HEK293 (cell line): ENCODE data around the gene CAPN8.

Experiments
- CTCF ChIA-PET: fragments of 350-600 bp; formaldehyde crosslinking; extraction: SDS; loops from one replicate; lab custom pipeline; 2021; ENCODE audit warnings: antibody characterized with exemption; lab: Yijun Ruan, JAX
- POLR2A ChIA-PET: fragments of 300-600 bp; formaldehyde crosslinking; extraction: SDS; loops from one replicate; lab custom pipeline; 2020; ENCODE audit warnings: antibody characterized with exemption, inconsistent platforms; lab: Yijun Ruan, JAX
- H3K27ac ChIP-seq: fragments of 200-500 bp; sonication (Bioruptor generic); 2 replicates; pipeline ENCODE4 v1.5.1; 2014; ENCODE audit warnings: low read depth, low read length, control low read depth, inconsistent platforms; ENCODE audit errors: extremely low read depth
- H3K36me3 ChIP-seq, 2 experiments: fragments of 200-500 bp in 1 of 2; sonication (Bioruptor generic) in 1 of 2; 1 replicate in 1 of 2; 2 replicates in 1 of 2; pipeline ENCODE4 v1.5.1; 2014 to 2017; ENCODE audit warnings: inconsistent platforms in 2 of 2, low read length in 2 of 2; ENCODE audit not compliant: control insufficient read depth in 2 of 2, insufficient read depth in 1 of 2
- H3K4me1 ChIP-seq: fragments of 200-500 bp; sonication (Bioruptor generic); 2 replicates; pipeline ENCODE4 v1.5.1; 2014; ENCODE audit warnings: mild to moderate bottlenecking, low read length, inconsistent platforms; ENCODE audit not compliant: control insufficient read depth, insufficient read depth
- H3K4me3 ChIP-seq: 2 replicates; pipeline ENCODE4 v1.5.1; 2011; ENCODE audit warnings: low read depth, mild to moderate bottlenecking, control low read depth, low read length, moderate library complexity
- H3K9me3 ChIP-seq: fragments of 200-500 bp; sonication (Bioruptor generic); 2 replicates; pipeline ENCODE4 v1.5.1; 2014; ENCODE audit warnings: low read depth, low read length, inconsistent platforms; ENCODE audit not compliant: control insufficient read depth, insufficient read depth
- CTCF ChIP-seq: fragments of 450-650 bp; formaldehyde crosslinking; IDR thresholded peaks from 2 replicates; pipeline ENCODE4 v1.5.1; 2016; ENCODE audit warnings: missing biosample characterization, missing genetic modification characterization
- GLIS2 ChIP-seq: fragments of 450-650 bp; formaldehyde crosslinking; IDR thresholded peaks from 2 replicates; pipeline ENCODE4 v1.5.1; 2016; ENCODE audit warnings: missing biosample characterization, missing genetic modification characterization
- SP2 ChIP-seq: fragments of 450-650 bp; formaldehyde crosslinking; IDR thresholded peaks from 2 replicates; pipeline ENCODE4 v1.5.1; 2016; ENCODE audit warnings: missing biosample characterization, missing genetic modification characterization
- ZFHX2 ChIP-seq: fragments of 450-650 bp; formaldehyde crosslinking; conservative IDR thresholded peaks from 2 replicates; pipeline ENCODE4 v1.5.1; 2016; ENCODE audit warnings: missing biosample characterization, missing genetic modification characterization
- ZNF18 ChIP-seq: fragments of 450-650 bp; formaldehyde crosslinking; IDR thresholded peaks from 2 replicates; pipeline ENCODE4 v1.5.1; 2016; ENCODE audit warnings: missing biosample characterization, missing genetic modification characterization
- ZNF211 ChIP-seq: fragments of 450-650 bp; formaldehyde crosslinking; IDR thresholded peaks from 2 replicates; pipeline ENCODE4 v1.5.1; 2016; ENCODE audit warnings: low read depth, missing biosample characterization, missing genetic modification characterization
- ZNF311 ChIP-seq: fragments of 450-650 bp; formaldehyde crosslinking; IDR thresholded peaks from 2 replicates; pipeline ENCODE4 v1.5.1; 2017; ENCODE audit warnings: missing biosample characterization, missing genetic modification characterization, borderline replicate concordance
- ZNF48 ChIP-seq: fragments of 450-650 bp; formaldehyde crosslinking; IDR thresholded peaks from 2 replicates; pipeline ENCODE4 v1.5.1; 2016; ENCODE audit warnings: missing biosample characterization, missing genetic modification characterization
- ZNF555 ChIP-seq: fragments of 450-650 bp; formaldehyde crosslinking; conservative IDR thresholded peaks from 2 replicates; pipeline ENCODE4 v1.5.1; 2017; ENCODE audit warnings: missing biosample characterization, mild to moderate bottlenecking, missing genetic modification characterization, inconsistent platforms
- ZNF558 ChIP-seq: fragments of 450-650 bp; formaldehyde crosslinking; IDR thresholded peaks from 2 replicates; pipeline ENCODE4 v1.5.1; 2016; ENCODE audit warnings: missing biosample characterization, missing genetic modification characterization
- ZNF624 ChIP-seq: fragments of 450-650 bp; formaldehyde crosslinking; IDR thresholded peaks from 2 replicates; pipeline ENCODE4 v1.5.1; 2017; ENCODE audit warnings: missing biosample characterization, missing genetic modification characterization
- ZNF660 ChIP-seq: fragments of 450-650 bp; IDR thresholded peaks from 2 replicates; pipeline ENCODE4 v1.5.1; 2018; ENCODE audit warnings: missing biosample characterization, mild to moderate bottlenecking, missing genetic modification characterization
- ZNF664 ChIP-seq: fragments of 450-650 bp; formaldehyde crosslinking; IDR thresholded peaks from 2 replicates; pipeline ENCODE4 v1.5.1; 2016; ENCODE audit warnings: missing biosample characterization, missing genetic modification characterization
- ZNF701 ChIP-seq: fragments of 450-650 bp; formaldehyde crosslinking; IDR thresholded peaks from 2 replicates; pipeline ENCODE4 v1.5.1; 2016; ENCODE audit warnings: missing biosample characterization, missing genetic modification characterization
- ZNF792 ChIP-seq: fragments of 450-650 bp; formaldehyde crosslinking; IDR thresholded peaks from 2 replicates; pipeline ENCODE4 v1.5.1; 2016; ENCODE audit warnings: missing biosample characterization, missing genetic modification characterization
- ZNF837 ChIP-seq: fragments of 450-650 bp; formaldehyde crosslinking; IDR thresholded peaks from 2 replicates; pipeline ENCODE4 v1.5.1; 2016; ENCODE audit warnings: missing biosample characterization, missing genetic modification characterization
- ZSCAN30 ChIP-seq: fragments of 450-650 bp; IDR thresholded peaks from 2 replicates; pipeline ENCODE4 v1.5.1; 2018; ENCODE audit warnings: missing biosample characterization, mild to moderate bottlenecking, missing genetic modification characterization, moderate library complexity
- TF ChIP-seq, protein P1 (sequence below): fragments of 450-650 bp; formaldehyde crosslinking; conservative IDR thresholded peaks from 2 replicates; pipeline ENCODE4 v1.5.1; 2016; ENCODE audit warnings: low read depth, missing biosample characterization, missing genetic modification characterization
- TF ChIP-seq, protein P2 (sequence below): fragments of 450-650 bp; formaldehyde crosslinking; IDR thresholded peaks from 2 replicates; pipeline ENCODE4 v1.5.1; 2017; ENCODE audit warnings: missing biosample characterization, missing genetic modification characterization

The CAPN8 gene

DNA sequence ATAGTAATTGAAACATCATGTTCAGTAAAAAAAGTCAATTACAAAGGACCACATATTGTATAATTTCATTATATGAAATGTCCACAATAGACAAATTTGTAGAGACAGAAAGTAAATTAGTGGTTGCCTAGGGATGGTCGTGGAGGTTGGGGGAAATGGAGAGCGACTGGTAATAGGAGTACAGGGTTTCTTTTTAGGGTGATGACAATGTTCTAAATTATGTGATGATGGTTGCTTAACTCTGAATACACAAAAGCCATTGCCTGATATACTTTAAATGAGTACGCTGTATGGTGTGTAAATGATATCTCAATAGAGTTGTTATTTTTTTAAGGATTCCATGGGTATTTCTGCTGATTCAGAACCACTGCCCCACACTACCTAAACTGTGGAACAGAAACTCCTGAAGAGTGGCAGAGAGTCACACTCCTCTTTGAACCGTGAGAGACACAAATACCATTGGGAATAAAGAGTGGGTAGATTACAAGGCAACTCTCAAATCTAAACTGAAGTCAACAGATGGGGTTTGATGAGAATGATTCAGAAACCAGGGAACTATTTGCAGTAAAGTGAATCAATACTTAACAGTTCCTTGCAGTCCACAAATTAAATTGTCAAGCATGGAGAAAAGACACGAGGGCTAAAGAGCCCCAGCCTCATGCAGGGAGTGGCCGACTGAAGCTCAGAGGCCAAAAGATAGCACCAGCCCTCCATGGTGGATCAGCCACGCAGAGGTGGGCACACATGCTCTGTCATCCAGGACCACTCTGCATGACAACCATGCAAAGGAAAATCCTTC is 118.0 kb downstream of the CAPN8 start:
- TF ChIP-seq ZNF211 (no peak), ZNF660 (0 out of 2 replicates have a peak, but pooled peaks have one; percentile 58), ZFHX2 (tag by site-specific recombination) (no peak), ZNF311 (no peak), GLIS2 (tag by site-specific recombination) (no peak)
- TF ChIP-seq, protein P1, sequence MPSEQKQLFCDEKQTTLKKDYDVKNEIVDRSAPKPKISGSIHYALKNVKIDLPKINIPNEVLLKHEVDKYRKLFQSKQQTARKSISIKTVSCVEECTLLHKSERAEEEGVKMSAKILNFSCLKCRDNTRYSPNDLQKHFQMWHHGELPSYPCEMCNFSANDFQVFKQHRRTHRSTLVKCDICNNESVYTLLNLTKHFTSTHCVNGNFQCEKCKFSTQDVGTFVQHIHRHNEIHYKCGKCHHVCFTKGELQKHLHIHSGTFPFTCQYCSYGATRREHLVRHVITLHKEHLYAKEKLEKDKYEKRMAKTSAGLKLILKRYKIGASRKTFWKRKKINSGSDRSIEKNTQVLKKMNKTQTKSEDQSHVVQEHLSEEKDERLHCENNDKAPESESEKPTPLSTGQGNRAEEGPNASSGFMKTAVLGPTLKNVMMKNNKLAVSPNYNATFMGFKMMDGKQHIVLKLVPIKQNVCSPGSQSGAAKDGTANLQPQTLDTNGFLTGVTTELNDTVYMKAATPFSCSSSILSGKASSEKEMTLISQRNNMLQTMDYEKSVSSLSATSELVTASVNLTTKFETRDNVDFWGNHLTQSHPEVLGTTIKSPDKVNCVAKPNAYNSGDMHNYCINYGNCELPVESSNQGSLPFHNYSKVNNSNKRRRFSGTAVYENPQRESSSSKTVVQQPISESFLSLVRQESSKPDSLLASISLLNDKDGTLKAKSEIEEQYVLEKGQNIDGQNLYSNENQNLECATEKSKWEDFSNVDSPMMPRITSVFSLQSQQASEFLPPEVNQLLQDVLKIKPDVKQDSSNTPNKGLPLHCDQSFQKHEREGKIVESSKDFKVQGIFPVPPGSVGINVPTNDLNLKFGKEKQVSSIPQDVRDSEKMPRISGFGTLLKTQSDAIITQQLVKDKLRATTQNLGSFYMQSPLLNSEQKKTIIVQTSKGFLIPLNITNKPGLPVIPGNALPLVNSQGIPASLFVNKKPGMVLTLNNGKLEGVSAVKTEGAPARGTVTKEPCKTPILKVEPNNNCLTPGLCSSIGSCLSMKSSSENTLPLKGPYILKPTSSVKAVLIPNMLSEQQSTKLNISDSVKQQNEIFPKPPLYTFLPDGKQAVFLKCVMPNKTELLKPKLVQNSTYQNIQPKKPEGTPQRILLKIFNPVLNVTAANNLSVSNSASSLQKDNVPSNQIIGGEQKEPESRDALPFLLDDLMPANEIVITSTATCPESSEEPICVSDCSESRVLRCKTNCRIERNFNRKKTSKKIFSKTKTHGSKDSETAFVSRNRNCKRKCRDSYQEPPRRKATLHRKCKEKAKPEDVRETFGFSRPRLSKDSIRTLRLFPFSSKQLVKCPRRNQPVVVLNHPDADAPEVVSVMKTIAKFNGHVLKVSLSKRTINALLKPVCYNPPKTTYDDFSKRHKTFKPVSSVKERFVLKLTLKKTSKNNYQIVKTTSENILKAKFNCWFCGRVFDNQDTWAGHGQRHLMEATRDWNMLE (tag by site-specific recombination), result no peak
- POLR2A ChIA-PET, result no interaction called here
- no peak overlapping the region for H3K27ac ChIP-seq
- no peaks in the 10 kb centered on the region for H3K36me3 ChIP-seq
- CTCF ChIA-PET, result interaction anchor here (0.6 to 1.4 kb wide), 3 partner anchors 10 to 81 kb away, joined by 4 to 6 read pairs (median 5); no protein-coding TSS in a partner anchor
- H3K9me3 ChIP-seq, result no peaks in the 10 kb centered on the region
- H3K4me3 ChIP-seq, result no peak overlapping the region
- H3K4me1 ChIP-seq, result peaks cover 9% of the 10 kb centered on the region

GRCh38 chr1:223545343-223545742 is 120.2 kb downstream of the CAPN8 start:
- Histone ChIP-seq H3K4me1 (peaks cover 4% of the 10 kb centered on the region), H3K27ac (no peak overlapping the region), H3K4me3 (no peak overlapping the region), H3K36me3 (no peaks in the 10 kb centered on the region), H3K9me3 (no peaks in the 10 kb centered on the region)
- no peak for TF ChIP-seq GLIS2 (tag by site-specific recombination)
- ChIA-PET CTCF (interaction anchor here (1.0 to 7.4 kb wide), 4 partner anchors 12 to 139 kb away, joined by 6 to 52 read pairs (median 13); no protein-coding TSS in a partner anchor), POLR2A (no interaction called here)

DNA sequence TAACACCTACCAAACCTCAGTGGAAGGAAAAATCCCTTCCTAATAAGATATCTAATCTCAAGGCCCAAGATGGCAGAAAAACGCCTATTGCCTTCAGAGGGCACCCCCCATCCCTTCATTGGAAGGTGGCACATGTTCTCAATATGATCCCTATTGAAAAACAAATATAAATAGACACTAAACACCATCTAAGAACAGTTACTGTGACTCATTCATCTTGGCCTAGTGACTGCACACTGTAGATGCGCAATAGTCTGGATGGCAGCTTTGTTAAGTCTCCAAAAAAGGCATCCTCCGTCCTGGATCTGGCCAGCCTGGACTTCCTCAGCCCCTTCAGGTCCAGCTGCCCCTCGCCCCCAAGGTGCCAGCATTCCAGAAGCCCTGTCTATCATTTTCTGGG is 121.9 kb downstream of the CAPN8 start:
- Histone ChIP-seq H3K4me3 (no peak overlapping the region), H3K4me1 (no peaks in the 10 kb centered on the region), H3K27ac (no peak overlapping the region), H3K9me3 (no peaks in the 10 kb centered on the region), H3K36me3 (no peaks in the 10 kb centered on the region)
- ChIA-PET POLR2A (no interaction called here), CTCF (interaction anchor here (1.7 to 7.4 kb wide), 3 partner anchors 12 to 140 kb away, joined by 4 to 52 read pairs (median 23); no protein-coding TSS in a partner anchor)
- TF ChIP-seq ZNF558 (no peak), ZNF48 (tag by site-specific recombination) (no peak), ZSCAN30 (no peak), ZNF624 (tag by site-specific recombination) (no peak), CTCF (no peak), ZNF792 (no peak), ZNF837 (tag by site-specific recombination) (no peak), ZNF18 (no peak), ZNF555 (tag by site-specific recombination) (no peak), SP2 (tag by site-specific recombination) (no peak), ZNF664 (tag by site-specific recombination) (no peak), ZNF701 (tag by site-specific recombination) (no peak)
- TF ChIP-seq, protein P2, sequence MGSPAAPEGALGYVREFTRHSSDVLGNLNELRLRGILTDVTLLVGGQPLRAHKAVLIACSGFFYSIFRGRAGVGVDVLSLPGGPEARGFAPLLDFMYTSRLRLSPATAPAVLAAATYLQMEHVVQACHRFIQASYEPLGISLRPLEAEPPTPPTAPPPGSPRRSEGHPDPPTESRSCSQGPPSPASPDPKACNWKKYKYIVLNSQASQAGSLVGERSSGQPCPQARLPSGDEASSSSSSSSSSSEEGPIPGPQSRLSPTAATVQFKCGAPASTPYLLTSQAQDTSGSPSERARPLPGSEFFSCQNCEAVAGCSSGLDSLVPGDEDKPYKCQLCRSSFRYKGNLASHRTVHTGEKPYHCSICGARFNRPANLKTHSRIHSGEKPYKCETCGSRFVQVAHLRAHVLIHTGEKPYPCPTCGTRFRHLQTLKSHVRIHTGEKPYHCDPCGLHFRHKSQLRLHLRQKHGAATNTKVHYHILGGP (tag by site-specific recombination), result no peak
